ENCODE results near the gene ZMYND15. TPM values are rescaled to one million over a fixed set of nuclear protein-coding genes. Genes with fewer than 3 reads are reported as not detected.

ZMYND15 gene
- total and polyA plus RNA-seq, 2 of the 13 experiments (the other 11 are each of a cell fraction or from before 2014, with no cell fraction given) = 0.24 to 2.7 TPM

- TF ChIP-seq NFAT5 (CRISPR knock-in tag; IDR thresholded peaks at IDR 0.05) (no peak), SAP130 (CRISPR knock-in tag; IDR thresholded peaks at IDR 0.05; ENCODE audit: low read depth) (peak; percentile 48), KDM5B (CRISPR knock-in tag; IDR thresholded peaks at IDR 0.05; ENCODE audit: borderline replicate concordance) (peak; percentile 90), ZBTB2 (CRISPR knock-in tag; IDR thresholded peaks at IDR 0.05; ENCODE audit: low read depth) (peak; percentile 71), ZNF280D (CRISPR knock-in tag; IDR thresholded peaks at IDR 0.05) (no peak), ZNF414 (CRISPR knock-in tag; IDR thresholded peaks at IDR 0.05) (peak; percentile 63; the same call in 1 of the 2 replicates), GMEB1 (CRISPR knock-in tag; IDR thresholded peaks at IDR 0.05; ENCODE audit: borderline replicate concordance) (no peak), ESRRA (CRISPR knock-in tag; IDR thresholded peaks at IDR 0.05; ENCODE audit: low read depth) (0 out of 2 replicates have a peak, but pooled peaks have one; percentile 46), NFRKB (IDR thresholded peaks at IDR 0.05) (no peak), TAF1 (CRISPR knock-in tag; IDR thresholded peaks at IDR 0.05) (peak; percentile 37; the same call in 1 of the 2 replicates), ZNF660 (CRISPR knock-in tag; IDR thresholded peaks at IDR 0.05; ENCODE audit: borderline replicate concordance, low read depth) (no peak), ZNF598 (CRISPR knock-in tag; IDR thresholded peaks at IDR 0.05; ENCODE audit: borderline replicate concordance) (no peak), CENPX (CRISPR knock-in tag; IDR thresholded peaks at IDR 0.05) (no peak), KLF13 (CRISPR knock-in tag; IDR thresholded peaks at IDR 0.05) (no peak), SOX13 (IDR thresholded peaks at IDR 0.05) (no peak), SOX13 (CRISPR knock-in tag; conservative IDR thresholded peaks at IDR 0.05 in 1 of 2, IDR thresholded peaks at IDR 0.05 in 1 of 2) (no peak)
Measured at GRCh38 chr17:4739122-4740024, at the start of gene ZMYND15, which contains the start of gene CXCL16 (continued).
